GM12801 (cell line): Measurements from ENCODE around the gene CLEC10A.

Source experiments
- CTCF ChIP-seq: IDR thresholded peaks from one replicate; pipeline ENCODE4 v1.5.1; 2011; ENCODE audit warnings: control low read depth; ENCODE audit not compliant: insufficient read length; ENCODE audit errors: extremely low read depth

Gene CLEC10A

GRCh38 chr17:7081341-7082062, 1.5 kb upstream of the CLEC10A start:
- TF ChIP-seq CTCF: no peak

GRCh38 chr17:7080456-7081041, 498 bp upstream of the CLEC10A start:
- TF ChIP-seq CTCF: no peak

GRCh38 chr17:7078711-7079110, 1.3 kb downstream of the CLEC10A start:
- TF ChIP-seq CTCF: no peak

GRCh38 chr17:7077911-7078546, 2.0 kb downstream of the CLEC10A start:
- TF ChIP-seq CTCF: no peak

- TF ChIP-seq CTCF: no peak
Measured at GRCh38 chr17:7074931-7075330, 5.1 kb downstream of the CLEC10A start.

GRCh38 chr17:7072406-7072805, 7.6 kb downstream of the CLEC10A start:
- TF ChIP-seq CTCF: no peak

GRCh38 chr17:7070712-7071111, 9.3 kb downstream of the CLEC10A start:
- TF ChIP-seq CTCF: no peak
